G401.6 (cell line): ENCODE results near the gene TXNL4A.

Source experiments
- FAIRE-seq: peaks from 2 replicates; lab custom pipeline; 2012; peaks lifted over from hg19 to GRCh38; lab: Jason Lieb, UNC

The TXNL4A gene

GRCh38 chr18:79948719-79949411 is 39.5 kb downstream of the TXNL4A start:
- FAIRE-seq = no peak

DNA sequence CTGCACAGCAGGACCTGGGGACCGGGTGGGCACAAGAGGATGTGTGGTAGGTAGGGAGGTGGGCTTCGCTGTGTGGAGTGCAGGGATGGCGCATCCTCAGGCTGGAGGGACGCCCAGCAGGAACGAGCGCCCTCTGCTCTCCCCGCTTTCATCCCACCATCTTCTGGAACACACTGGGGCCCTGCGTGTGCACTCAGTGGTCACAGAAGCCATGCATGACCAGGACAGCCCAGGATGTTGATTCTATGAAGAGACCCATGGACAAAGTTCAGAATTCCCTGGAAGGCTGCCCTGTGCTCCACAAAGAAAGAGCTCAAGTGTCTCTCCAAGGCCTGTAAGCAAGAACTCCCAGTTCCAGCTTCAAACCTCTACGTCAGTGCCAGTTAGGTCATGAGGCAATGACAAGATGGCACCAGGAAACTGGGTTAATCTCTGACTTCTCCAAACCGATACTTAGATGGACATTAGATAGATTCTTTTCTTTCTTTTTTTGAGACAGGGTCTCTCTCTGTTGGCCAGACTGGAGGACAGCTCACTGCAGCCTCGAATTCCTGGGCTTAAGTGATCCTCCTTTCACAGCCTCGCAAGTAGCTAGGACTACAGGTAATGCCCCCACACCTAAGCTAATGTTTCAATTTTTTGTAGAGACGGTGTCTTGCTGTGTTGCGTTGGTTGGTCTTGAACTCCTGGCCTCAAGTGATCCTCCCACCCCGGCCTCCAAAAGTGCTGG is 40.3 kb downstream of the TXNL4A start:
- FAIRE-seq = no peak

DNA sequence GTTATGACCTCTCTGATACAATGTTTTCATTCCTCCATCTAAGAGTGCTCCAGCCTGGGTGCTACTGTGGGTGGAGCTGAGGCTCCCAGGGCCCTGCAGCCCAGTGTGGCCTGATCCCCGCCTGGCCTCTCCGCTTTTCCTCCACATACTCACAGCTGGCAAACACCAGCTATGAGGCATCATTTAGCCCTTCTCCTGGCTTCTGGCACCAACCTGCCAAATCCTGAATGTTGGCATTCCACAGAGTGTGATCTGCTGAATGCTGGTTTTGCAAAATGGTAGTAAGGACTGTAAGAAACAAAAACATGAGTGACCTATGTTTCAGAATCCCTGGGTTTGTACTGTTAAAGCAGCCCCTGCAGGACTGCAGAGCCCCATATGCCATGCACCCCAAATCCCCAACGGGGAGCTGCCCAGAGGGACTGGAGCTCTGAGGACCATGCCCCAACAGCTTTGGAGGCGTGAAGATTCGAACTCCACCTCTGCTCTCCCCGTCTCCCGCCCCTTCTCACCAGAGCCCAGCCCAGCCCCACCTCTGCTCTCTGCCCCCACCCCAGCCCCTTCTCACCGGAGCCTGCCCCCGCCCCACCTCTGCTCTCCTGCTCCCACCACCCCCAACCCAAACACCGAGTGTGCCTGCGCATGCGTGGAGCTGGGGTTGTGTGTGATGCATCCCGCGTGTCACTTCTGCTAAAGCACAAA is 41.2 kb downstream of the TXNL4A start:
- no peak for FAIRE-seq

GRCh38 chr18:79945118-79946042 is 43.0 kb downstream of the TXNL4A start:
- no peak for FAIRE-seq

DNA sequence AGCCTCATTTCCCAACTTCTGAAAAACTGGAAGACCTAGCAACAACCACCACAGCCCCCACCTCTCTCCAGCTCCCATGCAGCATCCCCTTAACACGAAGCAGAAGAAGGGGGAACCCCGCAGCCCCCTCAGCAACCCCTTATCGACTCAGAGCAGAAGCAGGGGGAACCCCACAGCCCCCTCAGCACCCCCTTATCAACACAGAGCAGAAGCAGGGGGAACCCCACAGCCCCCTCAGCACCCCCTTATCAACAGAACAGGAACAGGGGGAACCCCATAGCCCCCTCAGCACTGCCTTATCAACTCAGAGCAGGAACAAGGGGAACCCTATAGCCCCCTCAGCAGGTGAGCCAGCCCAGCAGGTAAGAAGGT is 43.6 kb downstream of the TXNL4A start:
- no peak for FAIRE-seq

GRCh38 chr18:79944126-79944731 is 44.1 kb downstream of the TXNL4A start:
- FAIRE-seq = no peak

- no peak for FAIRE-seq
Observed at GRCh38 chr18:79943608-79944125, 44.7 kb downstream of the TXNL4A start.

DNA sequence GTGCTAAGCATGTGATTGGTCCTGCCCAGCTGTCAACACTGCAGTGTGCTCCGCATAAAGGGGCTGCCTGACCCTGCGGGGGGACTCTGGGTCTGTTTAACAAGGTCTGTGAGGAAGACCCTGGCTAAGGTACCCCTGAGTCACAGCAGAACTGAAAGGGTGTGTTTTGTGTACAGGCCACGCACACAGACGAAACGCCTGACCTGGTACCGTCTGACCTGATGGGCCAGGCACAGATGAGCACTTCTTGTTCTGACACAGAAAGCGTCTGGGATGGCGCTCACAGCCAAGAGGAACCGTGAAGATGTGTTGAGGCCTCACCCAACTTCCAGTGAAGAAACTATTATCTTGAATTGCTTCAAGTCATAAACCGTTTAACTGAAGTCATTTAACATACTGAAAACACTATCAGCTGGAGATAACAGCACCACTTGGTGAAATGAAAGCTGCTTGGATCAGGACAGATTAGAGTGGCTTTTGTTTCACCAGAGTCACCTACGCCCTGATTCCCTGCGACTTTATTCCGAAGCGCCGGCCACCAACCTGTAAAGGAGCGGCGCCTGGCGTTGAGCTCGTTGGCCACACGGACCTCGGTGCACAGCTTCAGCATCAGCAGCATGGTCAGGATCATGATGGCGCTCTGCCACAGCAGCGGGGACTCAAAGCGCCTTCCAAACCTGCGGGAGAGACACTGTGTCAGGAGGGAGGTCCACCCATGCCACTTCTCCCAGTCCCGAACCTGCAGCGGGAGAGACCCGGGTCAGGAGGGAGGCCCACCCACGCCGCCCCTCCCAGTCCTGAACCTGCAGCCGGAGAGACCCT is 45.4 kb downstream of the TXNL4A start:
- no peak for FAIRE-seq

- no peak for FAIRE-seq
Observed at GRCh38 chr18:79942211-79942610, 46.2 kb downstream of the TXNL4A start.

DNA sequence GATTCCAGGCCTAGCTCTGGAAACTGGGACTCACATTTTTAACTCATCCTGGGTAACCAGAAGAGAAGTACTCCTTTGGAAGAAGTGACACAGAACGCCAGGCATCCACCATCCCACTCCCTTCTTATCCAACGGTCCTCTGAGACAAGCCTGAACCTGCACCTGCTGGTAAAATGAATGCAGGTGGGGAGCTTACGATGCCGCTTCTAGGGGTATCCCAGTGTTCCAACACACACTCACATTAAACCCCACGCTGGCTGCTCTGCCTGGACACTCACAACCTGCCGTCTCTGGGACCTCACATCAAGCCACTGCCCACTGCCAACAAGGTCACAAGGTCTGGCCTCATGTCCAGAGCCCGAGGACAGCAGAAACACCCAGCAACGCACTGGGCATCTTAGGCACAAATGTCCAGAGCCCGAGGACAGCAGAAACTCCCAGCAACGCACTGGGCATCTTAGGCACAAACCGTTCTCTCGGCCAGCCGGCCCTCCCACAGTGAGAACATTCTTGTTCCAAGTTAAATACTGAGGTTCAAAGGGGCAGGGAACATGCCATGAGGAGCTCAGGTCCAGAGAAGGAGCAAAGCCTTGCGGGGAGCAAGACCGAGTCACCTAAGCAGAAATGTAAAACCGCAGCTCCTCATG is 46.8 kb downstream of the TXNL4A start:
- no peak for FAIRE-seq

DNA sequence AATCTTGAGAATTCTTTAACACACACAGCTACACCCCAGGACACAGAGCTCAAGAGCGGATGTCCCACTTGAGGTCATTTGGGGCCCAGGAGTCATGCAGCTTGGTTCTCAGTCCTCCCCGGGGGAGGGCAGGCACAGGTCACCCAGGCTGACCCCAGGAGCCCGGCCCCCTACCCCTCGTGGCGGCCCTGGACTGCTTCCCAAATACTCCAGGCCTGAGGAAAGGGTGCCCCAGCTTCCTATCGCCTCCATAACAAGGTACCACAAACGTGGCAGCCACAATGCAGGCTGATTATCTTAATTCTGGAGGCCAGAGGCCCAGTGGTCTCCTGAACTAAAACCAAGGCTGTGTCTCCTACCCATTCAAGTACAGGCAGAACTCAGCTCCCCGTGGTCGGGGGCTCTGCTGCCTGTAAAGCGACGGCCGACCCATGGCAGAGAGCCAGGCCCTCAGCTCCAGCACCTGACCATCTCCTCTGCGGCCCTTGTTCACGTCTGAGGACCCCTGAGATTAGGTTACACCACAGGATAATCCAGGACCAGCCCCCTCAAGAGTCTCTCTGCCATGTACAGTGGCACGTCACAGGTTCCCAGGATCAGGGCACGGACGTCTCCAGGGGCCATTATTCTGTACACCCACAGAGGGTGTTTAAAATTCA is 47.4 kb downstream of the TXNL4A start:
- no peak for FAIRE-seq

- no peak for FAIRE-seq
Observed at GRCh38 chr18:79940126-79940813, 48.1 kb downstream of the TXNL4A start.

GRCh38 chr18:79939096-79939495 is 49.3 kb downstream of the TXNL4A start:
- FAIRE-seq = no peak

DNA sequence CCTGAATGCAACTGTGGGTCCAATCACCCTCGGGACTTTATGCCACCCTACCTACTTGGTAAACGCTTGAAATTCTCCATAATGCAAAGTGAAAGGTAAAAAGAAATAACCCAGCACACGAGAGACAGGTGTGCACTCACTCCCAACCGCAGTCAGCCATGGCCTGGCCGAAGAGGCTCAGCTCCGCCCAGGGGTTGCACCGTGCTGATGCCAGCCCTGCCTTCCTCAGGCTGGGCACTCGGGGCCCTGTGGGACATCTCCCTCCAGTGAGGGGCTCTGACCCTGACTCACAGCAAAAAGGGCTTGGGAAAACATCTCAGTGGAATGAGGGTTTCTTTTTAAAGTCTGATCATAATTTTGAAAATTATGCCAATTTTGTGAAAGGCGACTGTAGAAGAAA is 50.2 kb downstream of the TXNL4A start:
- no peak for FAIRE-seq

DNA sequence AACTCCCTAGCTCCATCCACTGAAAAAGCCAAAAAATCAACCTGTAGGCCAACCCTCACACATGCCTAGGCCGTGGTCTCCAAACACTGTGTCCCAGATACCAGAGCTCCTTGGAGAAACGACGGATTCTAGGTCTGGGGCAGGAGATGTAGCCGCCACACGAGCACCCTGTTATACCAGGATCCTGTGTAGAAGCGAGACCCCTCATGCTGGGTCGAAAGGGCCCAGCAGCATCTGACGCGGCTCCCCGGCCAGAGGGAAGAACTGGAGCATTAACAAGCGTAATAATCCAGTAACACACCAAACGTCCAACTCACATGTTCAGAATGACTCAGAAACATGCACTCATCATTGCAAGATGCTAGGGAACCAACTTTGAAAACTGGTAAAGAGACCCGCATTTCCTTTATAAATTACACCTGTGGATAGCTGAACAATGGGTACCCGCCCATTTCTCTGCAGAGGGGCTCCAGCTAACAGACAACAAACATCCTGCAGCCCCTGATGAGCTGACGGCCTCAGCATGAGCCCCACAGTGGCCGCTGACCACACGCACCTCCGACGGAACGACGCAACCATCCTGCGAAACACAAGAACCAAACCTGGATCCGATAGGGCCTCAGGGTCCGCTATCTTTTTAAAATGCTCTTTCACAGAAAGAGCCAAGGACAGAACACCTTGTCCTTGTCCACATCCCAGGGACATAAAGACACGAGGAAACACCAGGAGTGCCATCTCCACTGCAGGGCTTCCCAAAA is 51.1 kb downstream of the TXNL4A start:
- no peak for FAIRE-seq

- FAIRE-seq = no peak
Observed at GRCh38 chr18:79936641-79937040, 51.7 kb downstream of the TXNL4A start.

DNA sequence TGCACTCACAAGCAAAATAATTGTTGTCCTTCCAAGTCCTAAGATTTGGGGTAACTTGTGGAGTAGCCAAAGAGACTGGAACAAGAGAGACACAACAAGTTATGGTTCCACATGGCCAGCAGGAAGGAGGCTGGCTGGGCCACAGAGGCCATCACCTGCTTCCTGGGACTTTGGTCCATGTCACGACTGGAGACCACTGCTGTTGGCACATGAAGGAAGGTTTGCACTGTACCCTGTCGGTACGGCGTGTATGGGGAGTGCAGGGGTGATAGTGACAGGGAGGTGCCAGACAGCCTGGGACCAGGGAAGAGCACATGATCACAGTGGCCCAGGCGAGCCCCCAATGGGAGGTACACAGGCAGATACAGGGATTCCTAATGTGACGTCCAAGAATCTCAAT is 52.4 kb downstream of the TXNL4A start:
- no peak for FAIRE-seq

GRCh38 chr18:79935499-79935898 is 52.9 kb downstream of the TXNL4A start:
- FAIRE-seq = no peak
